Nephron (organoid): Measurements from ENCODE around the gene SSRP1.
"Not testable (repeated sequence)": the region's sequence is repeated elsewhere in the genome, so short reads cannot be mapped to it uniquely, and the experiment has no call there.

ENCODE experiments used
- H3K27ac Mint-ChIP-seq, 3 experiments: 2 replicates each; pipeline ENCODE4 v1.8.0; 2020; ENCODE audit warnings: mixed read lengths in 3 of 3, mild to moderate bottlenecking in 2 of 3, moderate library complexity in 1 of 3
- H3K27me3 Mint-ChIP-seq: 2 replicates; pipeline ENCODE4 v1.8.0; 2021; ENCODE audit warnings: low read depth, mild to moderate bottlenecking, moderate library complexity, mixed read lengths
- H3K36me3 Mint-ChIP-seq: 2 replicates; pipeline ENCODE4 v1.8.0; 2020; ENCODE audit warnings: low read depth, mixed read lengths
- H3K4me1 Mint-ChIP-seq: 2 replicates; pipeline ENCODE4 v1.8.0; 2020; ENCODE audit warnings: mixed read lengths
- H3K4me3 Mint-ChIP-seq, 3 experiments: 2 replicates each; pipeline ENCODE4 v1.8.0; 2020; ENCODE audit warnings: mild to moderate bottlenecking in 3 of 3, mixed read lengths in 3 of 3, moderate library complexity in 2 of 3
- H3K9me3 Mint-ChIP-seq: 2 replicates; pipeline ENCODE4 v1.8.0; 2020; ENCODE audit warnings: mixed read lengths
- CTCF ChIP-seq, 3 experiments: fragments of 200-600 bp; sonication (generic); IDR thresholded peaks; one replicate each; pipeline ENCODE4 v1.5.0; 2021; ENCODE audit warnings: antibody characterized with exemption in 3 of 3; ENCODE audit not compliant: unreplicated experiment in 3 of 3

SSRP1 gene

GRCh38 chr11:57290288-57290687 is 45.4 kb downstream of the SSRP1 start:
- Mint-ChIP-seq H3K27me3 (peaks cover 12% of the 10 kb centered on the region), H3K27ac (peak overlapping the region; percentile 16 to 70 (median 51)), H3K36me3 (no peaks in the 10 kb centered on the region), H3K4me3 (no peak overlapping the region), H3K9me3 (no peaks in the 10 kb centered on the region), H3K4me1 (peaks cover 54% of the 10 kb centered on the region)
- no peak for TF ChIP-seq CTCF (IDR thresholded peaks at IDR 0.05; ENCODE audit: unreplicated experiment in 3 of 3)

DNA sequence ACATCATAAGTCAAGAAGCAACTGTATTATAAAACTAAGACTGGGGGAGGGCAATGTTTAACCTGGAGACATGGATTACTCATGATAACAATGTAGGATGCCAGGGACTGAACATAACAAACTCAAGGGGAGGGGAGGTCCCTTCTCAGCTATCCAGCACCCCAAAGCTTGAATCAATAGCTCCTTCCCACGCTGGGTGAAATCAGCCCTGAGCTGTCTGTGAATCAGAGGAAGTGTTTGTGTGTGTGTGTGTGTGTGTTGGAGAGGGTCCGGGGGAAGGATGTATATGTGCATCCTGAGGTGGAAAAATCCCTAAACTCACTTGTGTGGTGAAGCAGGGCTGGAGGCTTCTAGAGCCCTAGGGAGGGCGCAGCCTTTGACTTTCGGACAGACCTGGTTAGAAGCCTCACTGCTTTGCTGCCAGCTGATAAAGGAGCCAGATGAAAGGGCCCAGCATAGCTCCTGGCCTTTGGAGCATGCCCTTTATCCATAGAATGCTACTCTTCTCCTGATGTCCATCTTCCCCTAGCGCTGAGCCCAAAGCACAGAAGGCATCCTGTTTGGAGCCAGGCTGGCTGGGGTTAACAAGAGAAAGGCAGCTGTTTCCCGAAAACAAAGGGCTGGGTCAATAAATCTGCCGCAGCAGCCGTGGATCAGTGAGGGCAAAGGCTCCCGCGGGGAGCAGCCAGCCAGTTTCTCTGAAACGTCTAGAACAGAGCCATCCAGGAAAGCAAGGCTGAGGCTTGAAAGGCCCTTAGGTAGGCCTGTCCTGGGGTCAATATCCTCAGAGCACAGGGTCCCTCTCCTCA is 46.7 kb downstream of the SSRP1 start:
- H3K27me3 Mint-ChIP-seq: peaks cover 12% of the 10 kb centered on the region
- H3K4me1 Mint-ChIP-seq: peaks cover 54% of the 10 kb centered on the region
- no peak for TF ChIP-seq CTCF (IDR thresholded peaks at IDR 0.05; ENCODE audit: unreplicated experiment in 3 of 3)
- H3K27ac Mint-ChIP-seq: peak overlapping the region; percentile 51 to 70 (median 56)
- no peak overlapping the region for H3K4me3 Mint-ChIP-seq
- H3K9me3 Mint-ChIP-seq: no peaks in the 10 kb centered on the region
- H3K36me3 Mint-ChIP-seq: no peaks in the 10 kb centered on the region

DNA sequence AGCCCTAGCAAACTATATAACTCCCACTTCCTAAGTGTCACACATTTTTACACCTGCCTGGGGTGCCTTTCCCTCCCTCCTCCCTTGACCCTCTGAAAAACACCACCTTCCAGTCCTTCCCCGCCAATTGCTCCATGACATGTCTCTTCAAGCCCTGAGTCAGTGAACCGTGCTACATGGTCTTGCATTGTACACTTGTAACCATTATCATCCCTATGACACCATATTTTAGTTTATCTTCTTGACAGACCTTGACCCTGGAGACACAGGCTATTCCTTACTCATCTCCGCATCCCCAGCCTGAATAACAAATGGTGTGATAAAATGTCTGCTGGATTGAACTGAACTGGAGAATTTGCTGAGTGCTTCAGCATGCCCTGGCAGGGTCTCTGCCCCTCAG is 47.8 kb downstream of the SSRP1 start:
- Mint-ChIP-seq H3K27me3 (peaks cover 4% of the 10 kb centered on the region), H3K4me3 (no peak overlapping the region), H3K36me3 (no peaks in the 10 kb centered on the region), H3K4me1 (peaks cover 55% of the 10 kb centered on the region), H3K27ac (no peak overlapping the region), H3K9me3 (no peaks in the 10 kb centered on the region)
- no peak for TF ChIP-seq CTCF (IDR thresholded peaks at IDR 0.05; ENCODE audit: unreplicated experiment in 3 of 3)

DNA sequence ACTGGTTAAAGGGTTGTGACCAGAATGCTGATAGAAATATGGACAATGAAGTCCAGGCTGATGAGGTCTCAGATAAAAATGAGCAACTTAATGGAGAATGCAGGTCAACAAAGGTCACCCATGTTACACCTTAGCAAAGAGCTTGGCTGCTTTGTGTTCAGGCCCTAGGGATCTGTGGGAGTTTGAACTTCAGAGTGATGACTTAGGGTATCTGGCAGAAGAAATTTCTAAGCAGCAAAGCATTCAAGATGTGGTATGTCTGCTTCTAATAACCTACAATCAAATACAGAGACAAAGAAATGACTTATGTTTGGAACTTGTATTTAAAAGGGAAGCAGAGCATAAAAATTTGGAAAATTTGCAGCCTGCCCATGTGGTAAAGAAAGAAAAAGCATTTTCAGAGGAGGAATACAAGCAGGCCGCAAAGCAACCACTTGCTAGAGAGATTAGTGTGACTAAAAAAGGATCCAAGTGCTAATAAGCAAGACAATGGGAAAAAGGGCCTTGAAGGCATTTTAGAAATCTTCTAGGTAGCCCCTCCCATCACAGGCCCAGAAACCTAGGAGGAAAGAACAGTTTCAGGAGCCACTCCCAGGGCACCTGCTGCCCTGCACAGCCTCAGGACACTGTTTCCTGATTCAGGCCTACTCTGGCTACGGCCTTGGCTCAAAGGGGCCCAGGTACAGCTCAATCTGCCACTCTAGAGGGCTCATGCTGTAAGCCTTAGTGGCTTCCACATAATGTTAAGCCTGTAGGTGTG is 52.3 kb downstream of the SSRP1 start:
- H3K36me3 Mint-ChIP-seq: no peaks in the 10 kb centered on the region
- no peak overlapping the region for H3K4me3 Mint-ChIP-seq
- peaks cover 37% of the 10 kb centered on the region for H3K4me1 Mint-ChIP-seq
- peak overlapping the region; percentile 65 to 83 (median 77) for H3K27ac Mint-ChIP-seq
- H3K27me3 Mint-ChIP-seq: peaks cover 4% of the 10 kb centered on the region
- H3K9me3 Mint-ChIP-seq: no peaks in the 10 kb centered on the region
- TF ChIP-seq CTCF (IDR thresholded peaks at IDR 0.05; ENCODE audit: unreplicated experiment in 3 of 3): no peak

GRCh38 chr11:57281546-57281945 is 54.1 kb downstream of the SSRP1 start:
- H3K9me3 Mint-ChIP-seq, H3K4me3 Mint-ChIP-seq, H3K27me3 Mint-ChIP-seq, H3K36me3 Mint-ChIP-seq, H3K27ac Mint-ChIP-seq: not testable (repeated sequence)
- H3K4me1 Mint-ChIP-seq: peaks cover 45% of the 10 kb centered on the region

DNA sequence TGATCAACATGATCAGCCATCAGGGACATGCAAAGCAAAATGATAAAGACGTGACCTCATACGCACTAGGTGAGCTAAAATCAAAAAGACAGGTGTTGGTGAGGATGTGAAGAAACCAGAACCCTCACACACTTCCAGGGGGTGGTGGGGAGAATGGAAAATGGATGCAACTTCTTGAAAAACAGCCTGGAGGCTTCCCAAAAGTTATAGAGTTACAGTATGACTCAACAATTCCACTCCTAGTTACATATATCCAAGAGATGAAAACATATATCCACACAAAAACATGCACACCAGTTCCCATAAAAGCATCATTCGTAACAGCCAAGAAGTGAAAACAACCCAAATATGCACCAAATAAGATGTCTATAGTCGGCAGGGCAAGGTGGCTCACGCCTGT is 56.6 kb downstream of the SSRP1 start:
- Mint-ChIP-seq H3K27me3 (no peaks in the 10 kb centered on the region), H3K4me1 (peaks cover 42% of the 10 kb centered on the region), H3K27ac (peak overlapping the region; percentile 4 to 83 (median 58)), H3K9me3 (no peaks in the 10 kb centered on the region), H3K4me3 (peak overlapping the region in 1 of 3 experiments; percentile 6), H3K36me3 (no peaks in the 10 kb centered on the region)
- no peak for TF ChIP-seq CTCF (IDR thresholded peaks at IDR 0.05; ENCODE audit: unreplicated experiment in 3 of 3)
